GM03348 (cell line): ENCODE data around the gene LGR6.
A peak's percentile ranks its signal among the peaks of the same experiment; 100 is the strongest.
"Not testable (repeated sequence)": the region's sequence is repeated elsewhere in the genome, so short reads cannot be mapped to it uniquely, and the experiment has no call there.

Experiments
- DNase-seq: peaks from one replicate; pipeline ENCODE4 v3.0.0; 2012; ENCODE audit warnings: low spot score

The LGR6 gene

DNA sequence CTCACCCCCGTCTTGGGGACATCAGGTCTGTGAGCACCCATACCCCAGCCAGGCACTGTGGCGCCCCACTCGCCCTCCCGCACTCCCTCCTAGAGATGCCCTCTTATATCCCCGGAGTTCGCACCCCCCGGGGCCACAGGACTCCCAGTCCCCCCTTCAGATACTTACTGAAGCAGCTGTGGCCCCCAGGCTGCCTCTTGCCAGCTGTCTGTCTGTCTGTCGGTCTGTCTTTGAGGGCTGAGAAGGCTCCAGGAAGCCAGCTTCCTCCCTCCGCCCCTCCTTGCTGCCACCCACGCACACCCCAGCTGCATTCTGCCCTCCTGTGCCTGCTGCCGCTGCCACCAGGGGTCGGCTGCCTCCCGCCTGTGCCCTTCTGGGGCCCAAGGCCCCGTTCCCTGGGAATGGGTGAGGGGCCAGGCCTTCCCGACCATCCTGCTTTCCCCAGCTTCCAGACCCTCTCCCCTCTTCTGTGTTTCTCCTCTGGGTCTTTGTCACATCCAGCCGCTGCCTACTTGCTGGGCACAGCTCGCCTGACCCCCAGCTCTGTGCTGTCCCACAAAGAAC lies 33.1 kb upstream of the LGR6 start, which contains the start of gene PTPN7:
TSS of gene PTPN7 (minus strand) at position 226 of the 564 bp plus-strand sequence. CDS start 1,200 bp downstream, outside the sequence.
- no peak for DNase-seq

DNA sequence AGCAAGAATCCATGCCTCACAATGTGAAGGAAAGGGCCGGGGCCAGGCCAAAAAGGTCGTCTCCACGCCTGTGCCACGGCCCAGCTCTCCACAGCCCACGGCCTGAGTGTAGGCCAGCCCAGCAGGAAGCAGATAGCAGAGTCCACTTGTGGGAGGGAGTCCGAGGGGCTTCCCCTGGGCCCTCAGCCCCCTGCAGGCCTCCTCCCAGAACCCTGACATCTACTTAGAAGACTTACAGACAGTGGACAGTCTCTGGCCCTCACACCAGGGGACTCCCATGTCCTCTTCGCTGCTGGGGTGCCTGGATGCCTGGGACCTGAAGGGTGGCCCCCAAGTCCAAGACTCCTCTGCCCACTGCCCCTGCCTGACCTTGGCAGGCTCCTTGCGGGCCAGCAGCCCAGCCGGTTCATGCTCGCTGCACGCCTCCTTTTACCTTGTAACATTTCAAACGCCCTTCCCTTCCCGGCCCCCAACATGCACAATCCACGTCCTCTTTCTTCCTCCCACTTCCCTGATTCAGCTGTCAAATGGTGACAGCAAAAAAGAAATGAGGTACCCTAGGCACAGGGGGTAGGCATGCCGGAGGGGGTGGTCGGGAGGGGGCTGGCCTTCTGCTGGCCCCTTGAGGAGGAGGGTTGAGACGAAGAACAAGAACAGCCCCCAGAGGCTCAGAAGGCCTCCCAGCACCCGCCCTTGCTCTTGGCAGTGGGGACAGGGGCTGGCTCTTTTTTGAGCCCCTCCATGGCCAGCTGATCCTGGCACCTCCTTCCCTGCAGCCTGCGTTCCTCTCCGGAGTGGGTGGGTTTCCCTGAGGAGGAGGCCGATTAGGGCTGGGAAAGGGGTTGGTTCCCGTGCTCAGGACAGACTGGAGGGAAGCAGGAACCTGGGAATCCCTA lies 32.2 kb upstream of the LGR6 start:
- no peak for DNase-seq

DNA sequence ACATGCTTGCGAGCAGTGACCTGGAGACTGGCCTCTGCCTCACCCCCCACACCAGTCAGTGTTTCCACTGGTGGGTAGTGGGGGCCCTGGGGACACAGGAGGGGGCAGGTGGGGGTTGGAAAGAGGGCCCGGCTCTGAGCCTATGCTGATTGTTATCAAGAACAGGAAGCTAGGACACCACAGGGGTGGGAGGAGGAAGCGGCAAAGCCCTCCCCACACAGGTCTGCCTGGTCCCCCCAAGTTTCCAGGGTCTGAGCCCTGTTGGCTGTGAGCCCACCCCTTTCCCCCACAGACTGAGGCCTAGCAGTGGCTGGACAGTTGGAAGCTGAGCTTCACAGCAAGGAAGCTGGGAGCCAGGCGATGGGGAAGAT lies 31.6 kb upstream of the LGR6 start:
- no peak for DNase-seq

DNA sequence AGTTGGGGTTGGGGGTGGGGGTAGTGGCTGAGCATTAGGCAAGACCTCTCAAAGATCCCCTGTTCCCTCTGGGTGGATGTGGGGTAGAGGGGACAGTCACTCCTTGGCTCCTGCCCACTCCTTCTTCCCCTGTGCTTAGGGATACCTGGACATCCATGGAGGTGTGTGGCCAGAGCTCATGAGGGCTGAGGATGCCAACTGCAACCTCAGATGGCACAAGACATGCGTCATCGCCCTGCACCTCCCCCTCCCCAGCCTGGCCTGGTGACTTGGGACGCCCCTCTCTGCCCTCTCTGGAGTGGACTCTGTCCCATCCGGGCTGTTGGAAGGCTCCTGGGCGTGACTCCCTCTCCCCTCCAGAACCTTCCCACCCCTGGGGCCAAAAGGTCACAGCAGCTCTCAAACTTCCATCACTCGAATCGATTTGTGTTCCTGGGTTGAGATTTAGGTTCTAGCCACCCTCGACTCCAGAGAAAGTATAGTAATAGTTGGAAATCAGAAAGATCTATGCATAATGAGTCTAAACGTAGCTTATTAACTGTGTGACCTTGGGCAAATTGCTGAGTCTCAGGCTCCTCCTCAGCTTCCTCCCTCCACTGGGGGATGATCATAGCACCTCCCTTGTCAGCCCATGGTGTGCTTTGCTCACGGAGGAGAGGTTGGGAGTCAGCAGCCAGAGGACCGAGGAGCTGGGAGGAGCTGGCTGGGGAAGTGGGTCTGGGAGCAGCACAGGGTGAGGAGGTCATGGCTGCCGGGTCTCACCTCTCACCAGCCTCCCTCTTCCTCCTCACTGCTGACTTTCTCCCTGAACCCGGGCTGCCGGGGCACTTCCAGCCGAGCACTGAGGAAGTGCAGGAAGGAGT lies 30.9 kb upstream of the LGR6 start:
- no peak for DNase-seq

GRCh38 chr1:202163281-202164270 lies 30.0 kb upstream of the LGR6 start:
- no peak for DNase-seq

GRCh38 chr1:202164271-202165037 lies 29.1 kb upstream of the LGR6 start:
- no peak for DNase-seq

- DNase-seq: no peak
These were observed 28.2 kb upstream of the LGR6 start for GRCh38 chr1:202165267-202165941.

- no peak for DNase-seq
These were observed 27.4 kb upstream of the LGR6 start for GRCh38 chr1:202165942-202166843.

DNA sequence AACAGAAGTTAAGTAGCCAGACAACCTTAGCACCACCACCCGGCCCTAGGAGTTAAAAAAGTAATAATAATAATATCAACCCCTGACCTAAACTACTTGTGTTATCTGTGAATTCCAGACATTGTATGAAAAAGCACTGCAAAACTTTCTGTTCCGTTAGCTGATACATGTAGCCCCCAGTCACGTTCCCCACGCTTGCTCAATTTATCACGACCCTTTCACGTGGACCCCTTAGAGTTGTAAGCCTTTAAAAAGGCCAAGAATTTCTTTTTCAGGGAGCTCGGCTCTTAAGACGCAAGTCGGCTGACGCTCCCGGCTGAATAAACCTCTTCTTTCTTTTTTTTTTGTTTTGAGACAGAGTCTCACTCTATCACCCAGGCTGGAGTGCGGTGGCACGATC lies 26.5 kb upstream of the LGR6 start:
- DNase-seq: not testable (repeated sequence)

- DNase-seq: peak; percentile 81
These were observed 25.7 kb upstream of the LGR6 start for GRCh38 chr1:202167708-202168415.

GRCh38 chr1:202168861-202169260 lies 24.7 kb upstream of the LGR6 start:
- DNase-seq: no peak

GRCh38 chr1:202170726-202171125 lies 22.9 kb upstream of the LGR6 start:
- DNase-seq: no peak

DNA sequence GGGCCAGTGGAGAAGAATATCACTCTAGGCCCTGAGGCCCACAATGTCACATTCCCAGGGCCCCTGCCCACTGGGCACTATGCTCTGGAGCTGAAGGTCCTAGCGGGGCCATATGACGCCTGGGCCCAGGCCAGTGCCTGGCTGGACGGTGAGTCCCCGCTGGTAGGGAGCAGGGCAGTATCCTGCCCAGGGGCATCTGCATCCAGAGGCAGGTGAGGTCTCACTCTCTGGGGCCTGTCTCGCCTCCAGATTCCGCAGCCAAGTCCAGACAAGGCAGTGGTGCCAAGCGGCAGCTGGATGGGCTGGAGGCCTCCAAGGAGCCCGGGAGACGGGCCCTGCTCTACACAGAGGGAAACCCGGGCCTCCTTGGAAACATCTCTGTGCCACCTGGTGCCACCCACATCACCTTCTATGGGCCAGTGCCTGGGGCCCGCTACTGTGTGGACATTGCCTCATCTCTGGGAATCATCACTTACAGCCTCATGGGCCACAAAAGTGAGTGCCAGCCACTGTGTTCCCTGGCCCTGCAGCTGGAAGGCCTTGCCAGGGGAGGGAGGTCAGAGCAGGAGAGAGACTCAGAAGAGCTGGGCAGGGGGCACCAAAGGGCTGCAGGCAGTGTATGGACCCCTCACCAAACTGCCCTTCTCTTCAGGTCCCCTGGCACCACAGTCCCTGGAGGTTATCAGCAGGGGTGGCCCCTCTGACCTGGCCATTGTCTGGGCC lies 22.1 kb upstream of the LGR6 start:
- DNase-seq: no peak

- DNase-seq: no peak
These were observed 21.6 kb upstream of the LGR6 start for GRCh38 chr1:202172015-202172355.

DNA sequence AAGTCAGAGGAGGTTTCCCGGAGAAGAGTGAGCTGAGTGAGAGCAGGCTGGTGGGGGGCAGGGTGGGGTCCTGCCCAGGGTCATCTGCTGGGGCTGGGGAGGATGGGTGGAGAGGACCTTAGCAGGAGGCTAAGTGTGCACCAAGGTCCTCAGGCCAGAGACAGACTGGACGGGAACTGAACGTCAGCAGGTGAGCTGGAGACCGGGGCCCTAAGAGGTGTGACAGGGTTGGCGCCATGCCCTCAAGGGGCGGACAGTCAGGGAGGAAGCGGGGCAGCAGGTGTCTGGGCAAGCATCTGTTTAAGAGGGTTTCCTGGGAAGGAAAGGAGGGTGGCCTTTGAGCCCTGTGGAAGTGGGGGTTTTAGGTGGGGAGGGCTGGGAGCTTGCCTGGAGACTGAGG lies 19.6 kb upstream of the LGR6 start:
- no peak for DNase-seq

DNA sequence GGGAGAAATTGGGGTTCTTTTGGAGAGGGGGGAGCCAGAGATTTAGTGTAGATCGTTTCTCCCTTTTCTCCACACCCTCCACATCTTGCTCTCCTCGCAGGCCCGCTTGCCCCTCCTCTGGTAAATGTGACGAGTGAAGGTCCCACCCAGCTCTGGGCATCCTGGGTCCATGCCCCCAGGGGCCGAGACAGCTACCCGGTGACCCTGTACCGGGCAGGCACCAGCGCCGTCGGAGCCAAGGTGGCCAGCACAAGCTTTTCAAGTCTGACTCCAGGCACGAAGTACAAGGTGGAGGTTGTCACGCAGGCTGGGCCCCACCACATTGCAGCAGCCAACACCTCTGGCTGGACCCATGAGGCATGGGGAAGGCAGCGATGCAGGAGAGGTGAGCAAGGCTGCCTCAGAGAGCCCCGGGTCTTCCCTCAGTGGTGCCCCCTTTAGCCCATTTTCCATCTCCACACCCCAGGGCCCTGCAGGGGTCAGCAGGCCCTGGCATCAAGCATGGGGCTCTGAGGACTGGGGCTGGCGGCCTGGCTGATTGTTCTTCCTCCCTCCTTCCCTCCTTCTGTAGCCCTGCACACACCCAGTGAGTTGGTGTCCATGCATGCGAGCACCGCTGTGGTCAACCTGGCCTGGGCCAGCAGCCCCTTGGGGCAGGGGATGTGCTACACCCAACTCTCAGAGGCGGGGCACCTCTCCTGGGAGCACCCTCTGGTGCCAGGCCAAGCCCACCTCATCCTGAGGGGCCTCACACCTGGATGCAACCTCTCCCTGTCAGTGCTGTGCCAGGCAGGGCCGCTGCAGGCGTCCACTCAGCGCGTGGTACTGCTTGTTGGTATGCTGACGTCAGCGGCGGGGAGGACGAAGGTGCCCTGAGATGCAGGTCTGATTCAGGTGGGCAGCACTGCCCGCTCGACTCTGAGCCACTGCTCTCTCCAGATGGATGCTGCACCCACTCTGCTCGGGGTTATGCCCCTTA lies 16.4 kb upstream of the LGR6 start:
- no peak for DNase-seq
